ENCODE measurements around the gene NQO1. TPM values are rescaled to one million over a fixed set of nuclear protein-coding genes. Genes with fewer than 3 reads are reported as not detected.

NQO1 gene
- total and polyA plus RNA-seq, 2 of the 13 experiments (the other 11 are each of a cell fraction or from before 2014, with no cell fraction given), result 464 to 1,060 TPM

DNA sequence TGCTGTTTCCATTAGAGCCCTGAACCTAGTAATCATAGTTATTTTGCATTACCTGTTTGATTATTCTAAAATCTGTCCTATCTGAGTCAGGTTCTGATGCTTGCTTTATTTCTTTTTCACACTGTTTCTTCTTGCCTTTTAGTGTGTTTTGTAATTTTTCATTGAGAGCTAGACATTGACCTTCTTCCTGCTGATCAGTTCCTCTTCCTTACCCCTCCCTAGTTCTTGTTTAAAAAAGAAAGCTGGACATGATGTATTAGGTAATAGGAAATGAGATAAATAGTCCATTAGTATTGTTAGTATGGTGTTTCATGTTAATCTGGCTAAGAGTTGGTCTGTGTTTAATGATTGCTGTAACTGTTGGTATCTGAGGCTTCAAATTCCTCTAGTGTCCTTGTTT is 49.2 kb upstream of the NQO1 start:
- no peak overlapping the region for H3K4me2 ChIP-seq (ENCODE audit: low read depth, low read length)
- no peak overlapping the region for H3K4me3 ChIP-seq (replicated peaks in 1 of 3; ENCODE audit: insufficient read depth in 1 of 3, low read depth in 2 of 3, low read length in 3 of 3)
- H3K9me3 ChIP-seq (ENCODE audit: low read length), result no peaks in the 10 kb centered on the region
- intact Hi-C loops (cut with micrococcal nuclease; ENCODE audit: unreplicated experiment) (no loop called here), in situ Hi-C loops (cut with HindIII; ENCODE audit: extremely low pct_ligation_motif_present, low pct_unique_long_range_greater_than_20kb) (no loop called here)
- BruUV-seq (replicated peaks), result no TSS peak
- no peak overlapping the region for H2AFZ ChIP-seq (ENCODE audit: low read length)
- no peaks in the 10 kb centered on the region; a peak in 1 of 5 replicates for H3K36me3 ChIP-seq (replicated peaks in 1 of 2; ENCODE audit: control insufficient read depth in 1 of 2, insufficient read depth in 2 of 2, low read length in 2 of 2)
- H3K27ac ChIP-seq (ENCODE audit: extremely low read length, insufficient read depth, low read length), result no peak overlapping the region
- TF ChIP-seq SUZ12 (IDR thresholded peaks at IDR 0.05; ENCODE audit: low read depth, low read length), result no peak
- no peak for TF ChIP-seq ZC3H4 (CRISPR knock-in tag; IDR thresholded peaks at IDR 0.05; ENCODE audit: borderline replicate concordance)
- no peak for TF ChIP-seq ZNF468 (CRISPR knock-in tag; IDR thresholded peaks at IDR 0.05)
- no peak for TF ChIP-seq ATF7 (IDR thresholded peaks at IDR 0.05)
- TF ChIP-seq ATF7 (CRISPR knock-in tag; IDR thresholded peaks at IDR 0.05), result no peak
- TF ChIP-seq ZNF263 (CRISPR knock-in tag; IDR thresholded peaks at IDR 0.05), result no peak
- no peaks in the 10 kb centered on the region for H4K20me1 ChIP-seq (ENCODE audit: insufficient read depth, low read length)
- DNase-seq (ENCODE audit: low spot score), result no peak
- no peak for FAIRE-seq
- ChIA-PET POLR2A (no interaction called here), CTCF (ENCODE audit: low intra/inter-chr PET ratio, low total read pairs) (no interaction called here)
- no peak overlapping the region for H3K9ac ChIP-seq (ENCODE audit: insufficient read depth, low read depth, low read length)
- peaks cover 58% of the 10 kb centered on the region for H3K79me2 ChIP-seq (ENCODE audit: insufficient read depth, low read length)
- peaks cover 45% of the 10 kb centered on the region for H3K4me1 ChIP-seq (ENCODE audit: insufficient read depth, low read length)
- H3K27me3 ChIP-seq (ENCODE audit: control insufficient read depth in 1 of 2, insufficient read depth in 2 of 2, low read length in 2 of 2), result no peaks in the 10 kb centered on the region
- no peak for ATAC-seq

GRCh38 chr16:69773260-69773947 is 47.0 kb upstream of the NQO1 start:
- no TSS peak for BruUV-seq (replicated peaks)
- no peak for FAIRE-seq

More at GRCh38 chr16:69773260-69773947, 47.0 kb upstream of the NQO1 start:
- Histone ChIP-seq H3K27ac (ENCODE audit: extremely low read length, insufficient read depth, low read length) (no peak overlapping the region), H4K20me1 (ENCODE audit: insufficient read depth, low read length) (no peaks in the 10 kb centered on the region), H3K4me3 (replicated peaks in 1 of 3; ENCODE audit: insufficient read depth in 1 of 3, low read depth in 2 of 3, low read length in 3 of 3) (no peak overlapping the region), H3K9ac (ENCODE audit: insufficient read depth, low read depth, low read length) (no peak overlapping the region), H3K27me3 (ENCODE audit: control insufficient read depth in 1 of 2, insufficient read depth in 2 of 2, low read length in 2 of 2) (no peaks in the 10 kb centered on the region), H3K9me3 (ENCODE audit: low read length) (no peaks in the 10 kb centered on the region), H3K4me2 (ENCODE audit: low read depth, low read length) (no peak overlapping the region), H3K79me2 (ENCODE audit: insufficient read depth, low read length) (peaks cover 63% of the 10 kb centered on the region), H3K4me1 (ENCODE audit: insufficient read depth, low read length) (peaks cover 56% of the 10 kb centered on the region), H2AFZ (ENCODE audit: low read length) (no peak overlapping the region), H3K36me3 (replicated peaks in 1 of 2; ENCODE audit: control insufficient read depth in 1 of 2, insufficient read depth in 2 of 2, low read length in 2 of 2) (no peaks in the 10 kb centered on the region; a peak in 1 of 5 replicates)
- TF ChIP-seq SRY (CRISPR knock-in tag; IDR thresholded peaks at IDR 0.05) (no peak), NR2F2 (IDR thresholded peaks at IDR 0.05; ENCODE audit: borderline replicate concordance, low read depth) (no peak), ZNF672 (CRISPR knock-in tag; IDR thresholded peaks at IDR 0.05) (no peak), NR2F6 (IDR thresholded peaks at IDR 0.05) (no peak), NR2F6 (CRISPR knock-in tag; IDR thresholded peaks at IDR 0.05) (0 out of 2 replicates have a peak, but pooled peaks have one; percentile 13)
- TF ChIP-seq, protein P1, sequence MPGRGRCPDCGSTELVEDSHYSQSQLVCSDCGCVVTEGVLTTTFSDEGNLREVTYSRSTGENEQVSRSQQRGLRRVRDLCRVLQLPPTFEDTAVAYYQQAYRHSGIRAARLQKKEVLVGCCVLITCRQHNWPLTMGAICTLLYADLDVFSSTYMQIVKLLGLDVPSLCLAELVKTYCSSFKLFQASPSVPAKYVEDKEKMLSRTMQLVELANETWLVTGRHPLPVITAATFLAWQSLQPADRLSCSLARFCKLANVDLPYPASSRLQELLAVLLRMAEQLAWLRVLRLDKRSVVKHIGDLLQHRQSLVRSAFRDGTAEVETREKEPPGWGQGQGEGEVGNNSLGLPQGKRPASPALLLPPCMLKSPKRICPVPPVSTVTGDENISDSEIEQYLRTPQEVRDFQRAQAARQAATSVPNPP (CRISPR knock-in tag; IDR thresholded peaks at IDR 0.05), result no peak
- intact Hi-C loops (cut with micrococcal nuclease; ENCODE audit: unreplicated experiment), result no loop called here
- ChIA-PET CTCF (ENCODE audit: low intra/inter-chr PET ratio, low total read pairs) (no interaction called here), POLR2A (no interaction called here)
- in situ Hi-C loops (cut with HindIII; ENCODE audit: extremely low pct_ligation_motif_present, low pct_unique_long_range_greater_than_20kb), result no loop called here
- WGBS (ENCODE audit: low lambda C conversion rate), result 94% methylated on average over 6 of the region's 6 CpGs
- no peak for ATAC-seq
- no peak for DNase-seq (ENCODE audit: low spot score)

Measured in HepG2 (cell line).